Transverse colon (tissue), 4 donors: ENCODE results near the gene MYH7. TPM values are rescaled to one million over a fixed set of nuclear protein-coding genes. Genes with fewer than 3 reads are reported as not detected.

Experiments
- DNase-seq: peaks from one replicate; pipeline ENCODE4 v3.0.0-alpha.2; 2019
- H3K27ac ChIP-seq, 4 donors: fragments of 200-600 bp; sonication (generic); 2 replicates each; pipeline ENCODE4 v1.5.1; 2016 to 2018; ENCODE audit warnings: inconsistent platforms in 4 of 4
- H3K27me3 ChIP-seq: fragments of 200-600 bp; sonication (generic); 2 replicates; pipeline ENCODE4 v1.5.1; 2017; ENCODE audit warnings: inconsistent platforms
- H3K36me3 ChIP-seq, 4 donors: fragments of 200-600 bp; sonication (generic); 2 replicates each; pipeline ENCODE4 v1.5.1; 2017 to 2019; ENCODE audit warnings: inconsistent platforms in 4 of 4
- H3K4me1 ChIP-seq, 4 donors: fragments of 200-600 bp; sonication (generic); 2 replicates each; pipeline ENCODE4 v1.5.1; 2017 to 2020; ENCODE audit warnings: inconsistent platforms in 4 of 4
- H3K4me3 ChIP-seq, 4 donors: fragments of 200-600 bp; sonication (generic); 1 replicate in 1 of 4; 2 replicates in 3 of 4; pipeline versions ENCODE4 v1.5.1 to v1.6.1; 2017 to 2019; ENCODE audit warnings: inconsistent platforms in 4 of 4
- H3K9me3 ChIP-seq, 2 donors: fragments of 200-600 bp; sonication (generic); 2 replicates each; pipeline ENCODE4 v1.5.1; 2017 to 2019; ENCODE audit warnings: inconsistent platforms in 2 of 2
- EP300 ChIP-seq: sonication (generic); formaldehyde crosslinking; IDR thresholded peaks from one replicate; pipeline ENCODE4 v1.6.1; 2017; ENCODE audit warnings: antibody characterized with exemption, low read depth
- POLR2A ChIP-seq: fragments of 450-650 bp; IDR thresholded peaks from one replicate; pipeline ENCODE4 v1.6.1; 2016; ENCODE audit warnings: antibody characterized with exemption, mild to moderate bottlenecking, moderate library complexity
- POLR2AphosphoS5 ChIP-seq, 3 donors: sonication (generic); formaldehyde crosslinking; IDR thresholded peaks; one replicate each; pipeline ENCODE4 v1.6.1; 2016; ENCODE audit warnings: antibody characterized with exemption in 3 of 3
- WGBS, 2 donors: methylation state at CpG; one replicate each; pipeline ENCODE4 v1.1.5; 2018; ENCODE audit warnings: low coverage in 1 of 2; 5-methylcytosine and 5-hydroxymethylcytosine counted together
- in situ Hi-C, 4 donors: fragments of 200-750 bp; cut with MboI; loops; one replicate each; pipeline versions ENCODE4 v1.15.0 to v1.15.1; 2017; ENCODE audit warnings: low sequenced_read_pairs in 3 of 4, low pct_ligation_motif_present in 1 of 4, low pct_unique_long_range_greater_than_20kb in 1 of 4
- intact Hi-C: fragments of 100-400 bp; cut with DNase I; formaldehyde crosslinking; loops from one replicate; pipeline ENCODE4 v1.15.1; 2023; ENCODE audit warnings: low total_unique reads
- total RNA-seq, 4 donors: library from RNA; depleted of rRNA; stranded (reverse); fragments of >200 nt; gene quantifications; one replicate each; pipeline ENCODE4 v1.1.0, GENCODE V29; 2016
- TF ChIP-seq, protein P1 (sequence below), 5 experiments: fragments of 200-600 bp in 3 of 5; fragments of 450-650 bp in 2 of 5; sonication (generic) in 3 of 5; IDR thresholded peaks; 1 replicate in 2 of 5; 2 replicates in 3 of 5; pipeline ENCODE4 v1.5.1; 2016 to 2017; ENCODE audit warnings: antibody characterized with exemption in 5 of 5, inconsistent platforms in 3 of 5, mild to moderate bottlenecking in 2 of 5, moderate library complexity in 1 of 5

Gene MYH7
- total RNA-seq, 4 donors from 2014 or later, result 0.64 to 2.9 TPM; not detected in 2

DNA sequence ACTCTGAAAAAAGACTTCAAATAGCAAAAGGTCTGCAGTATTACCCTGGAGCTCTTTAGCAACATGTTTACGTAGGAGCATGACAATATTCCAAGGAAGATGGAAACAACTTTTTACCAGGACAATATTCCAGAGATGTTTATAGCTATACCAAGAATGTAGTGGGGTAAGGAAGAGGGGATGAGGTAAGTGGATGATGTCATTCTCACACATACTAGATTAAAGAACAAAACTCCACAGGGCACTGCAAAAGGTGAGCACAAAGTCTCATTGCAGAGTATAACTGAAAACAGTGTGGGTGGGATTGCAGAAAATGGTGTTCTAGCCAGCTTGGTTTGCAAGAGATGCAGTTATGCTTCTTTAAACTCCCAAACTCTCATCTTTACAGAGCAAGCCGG is 50.2 kb downstream of the MYH7 start:
- in situ Hi-C loops, result loop anchor here in 1 of 4 donors (25.0 kb wide), 1 partner anchor 123 kb away; no protein-coding TSS in a partner anchor
- Histone ChIP-seq H3K27me3 (no peaks in the 10 kb centered on the region), H3K27ac (no peak overlapping the region), H3K4me1 (peaks cover 0 to 4% (median 0%) of the 10 kb centered on the region in 4 donors), H3K4me3 (no peak overlapping the region), H3K36me3 (no peaks in the 10 kb centered on the region), H3K9me3 (no peaks in the 10 kb centered on the region)
- no peak for DNase-seq
- intact Hi-C loops, result no loop called here
- TF ChIP-seq POLR2A (no peak), POLR2AphosphoS5 (IDR thresholded peaks at IDR 0.05) (no peak), EP300 (no peak)
- TF ChIP-seq, protein P1, sequence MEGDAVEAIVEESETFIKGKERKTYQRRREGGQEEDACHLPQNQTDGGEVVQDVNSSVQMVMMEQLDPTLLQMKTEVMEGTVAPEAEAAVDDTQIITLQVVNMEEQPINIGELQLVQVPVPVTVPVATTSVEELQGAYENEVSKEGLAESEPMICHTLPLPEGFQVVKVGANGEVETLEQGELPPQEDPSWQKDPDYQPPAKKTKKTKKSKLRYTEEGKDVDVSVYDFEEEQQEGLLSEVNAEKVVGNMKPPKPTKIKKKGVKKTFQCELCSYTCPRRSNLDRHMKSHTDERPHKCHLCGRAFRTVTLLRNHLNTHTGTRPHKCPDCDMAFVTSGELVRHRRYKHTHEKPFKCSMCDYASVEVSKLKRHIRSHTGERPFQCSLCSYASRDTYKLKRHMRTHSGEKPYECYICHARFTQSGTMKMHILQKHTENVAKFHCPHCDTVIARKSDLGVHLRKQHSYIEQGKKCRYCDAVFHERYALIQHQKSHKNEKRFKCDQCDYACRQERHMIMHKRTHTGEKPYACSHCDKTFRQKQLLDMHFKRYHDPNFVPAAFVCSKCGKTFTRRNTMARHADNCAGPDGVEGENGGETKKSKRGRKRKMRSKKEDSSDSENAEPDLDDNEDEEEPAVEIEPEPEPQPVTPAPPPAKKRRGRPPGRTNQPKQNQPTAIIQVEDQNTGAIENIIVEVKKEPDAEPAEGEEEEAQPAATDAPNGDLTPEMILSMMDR (IDR thresholded peaks at IDR 0.05), result no peak
- WGBS, 2 donors, result 67 to 84% methylated on average over 2 of the region's 2 CpGs

DNA sequence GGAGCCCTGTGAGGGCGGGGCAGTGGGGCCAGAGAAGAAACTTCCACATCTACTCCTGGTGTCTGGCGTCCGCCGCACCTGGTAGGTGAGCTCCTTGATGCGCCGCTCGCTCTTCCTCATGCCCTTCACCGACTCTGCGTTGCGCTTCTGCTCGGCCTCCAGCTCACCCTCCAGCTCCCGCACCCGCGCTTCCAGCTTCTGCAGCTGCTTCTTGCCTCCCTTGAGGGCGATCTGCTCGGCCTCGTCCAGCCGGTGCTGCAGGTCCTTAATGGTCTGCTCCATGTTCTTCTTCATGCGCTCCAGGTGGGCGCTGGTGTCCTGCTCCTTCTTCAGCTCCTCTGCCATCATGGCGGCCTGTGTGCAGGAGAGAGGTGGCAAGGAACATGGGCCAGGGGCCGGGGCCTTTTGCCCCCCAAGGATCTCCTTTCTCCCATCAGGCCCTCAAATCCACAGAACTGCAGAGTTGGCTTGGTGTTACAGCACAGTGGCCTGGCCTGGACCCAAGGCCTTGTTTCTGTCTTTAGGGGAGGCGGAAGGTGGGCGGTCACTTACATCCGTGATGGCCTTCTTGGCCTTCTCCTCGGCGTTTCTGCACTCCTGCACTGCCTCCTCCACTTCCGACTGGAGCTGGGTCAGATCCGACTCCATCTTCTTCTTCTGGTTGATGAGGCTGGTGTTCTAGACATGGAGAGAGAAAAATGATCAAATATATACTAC is 50.9 kb downstream of the MYH7 start:
- no peak for TF ChIP-seq POLR2AphosphoS5 (IDR thresholded peaks at IDR 0.05)
- TF ChIP-seq EP300, result no peak
- TF ChIP-seq, protein P1 (IDR thresholded peaks at IDR 0.05), result no peak
- no peak for TF ChIP-seq POLR2A
- WGBS, 2 donors, result 86 to 88% methylated on average over 16 to 28 of the region's 29 CpGs
- Histone ChIP-seq H3K4me3 (no peak overlapping the region), H3K36me3 (no peaks in the 10 kb centered on the region), H3K27ac (no peak overlapping the region), H3K4me1 (peaks cover 0 to 6% (median 0%) of the 10 kb centered on the region in 4 donors), H3K9me3 (no peaks in the 10 kb centered on the region), H3K27me3 (no peaks in the 10 kb centered on the region)
- intact Hi-C loops, result no loop called here
- DNase-seq, result no peak
- in situ Hi-C loops, result loop anchor here in 1 of 4 donors (25.0 kb wide), 1 partner anchor 122 kb away; no protein-coding TSS in a partner anchor

DNA sequence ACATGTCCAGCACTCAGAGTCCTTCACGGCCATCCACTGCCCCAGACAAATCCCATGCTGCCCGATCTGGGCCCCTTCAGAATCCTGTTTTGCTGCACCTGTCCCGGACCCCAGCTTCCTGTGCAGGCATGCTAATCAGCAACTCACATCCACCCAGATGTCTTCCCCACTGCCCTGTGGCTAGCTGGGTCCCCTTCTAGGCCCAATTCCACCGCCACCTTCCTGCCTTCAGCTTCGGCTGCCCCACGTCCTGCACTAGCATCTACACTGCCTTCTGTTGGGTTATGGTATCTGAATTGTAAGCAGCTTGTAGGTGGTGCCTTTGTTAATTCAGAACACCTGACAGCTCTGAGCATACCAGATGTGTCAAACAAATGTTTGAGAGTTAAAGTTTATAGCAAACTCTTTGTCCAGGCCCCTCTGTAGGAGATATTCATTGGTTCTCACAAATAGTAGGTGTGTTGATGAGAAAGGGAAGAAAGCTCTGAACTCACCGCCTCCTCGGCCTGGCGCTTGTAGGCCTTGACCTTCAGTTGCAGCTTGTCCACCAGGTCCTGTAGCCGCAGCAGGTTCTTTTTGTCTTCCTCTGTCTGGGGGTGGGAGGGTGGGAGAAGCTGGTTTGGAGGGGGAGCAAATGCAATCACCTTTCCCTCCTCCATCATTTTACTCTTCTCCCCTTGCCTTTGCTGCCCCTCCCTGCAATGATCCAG is 52.6 kb downstream of the MYH7 start:
- H3K36me3 ChIP-seq, result no peaks in the 10 kb centered on the region
- no peak overlapping the region for H3K27ac ChIP-seq
- no peaks in the 10 kb centered on the region for H3K27me3 ChIP-seq
- no peak overlapping the region for H3K4me3 ChIP-seq
- H3K9me3 ChIP-seq, result no peaks in the 10 kb centered on the region
- WGBS, 2 donors, result 54 to 78% methylated on average over 4 to 10 of the region's 10 CpGs
- peaks cover 0 to 6% (median 0%) of the 10 kb centered on the region in 4 donors for H3K4me1 ChIP-seq
- in situ Hi-C loops (loop anchor here in 1 of 4 donors (25.0 kb wide), 1 partner anchor 121 kb away; no protein-coding TSS in a partner anchor), intact Hi-C loops (no loop called here)
- no peak for DNase-seq
- no peak for TF ChIP-seq POLR2AphosphoS5 (IDR thresholded peaks at IDR 0.05)
- no peak for TF ChIP-seq POLR2A
- TF ChIP-seq EP300, result no peak
- TF ChIP-seq, protein P1 (IDR thresholded peaks at IDR 0.05), result no peak

DNA sequence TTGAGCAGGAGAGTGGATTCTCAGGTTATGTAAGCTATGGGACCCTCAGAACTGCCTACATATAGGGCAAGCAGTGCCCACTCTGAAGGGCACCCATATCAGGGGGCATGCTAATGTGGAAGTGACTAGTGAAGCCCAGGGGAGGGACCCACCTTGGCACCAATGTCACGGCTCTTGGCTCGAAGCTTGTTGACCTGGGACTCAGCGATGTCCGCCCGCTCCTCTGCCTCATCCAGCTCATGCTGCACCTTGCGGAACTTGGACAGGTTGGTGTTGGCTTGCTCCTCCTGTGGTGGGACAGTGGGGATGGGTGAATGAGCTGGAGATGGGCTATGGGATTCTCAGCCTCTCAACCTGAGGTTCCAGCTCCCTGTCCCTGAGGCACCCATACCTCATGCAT is 53.2 kb downstream of the MYH7 start:
- in situ Hi-C loops (loop anchor here in 1 of 4 donors (25.0 kb wide), 1 partner anchor 120 kb away; no protein-coding TSS in a partner anchor), intact Hi-C loops (no loop called here)
- Histone ChIP-seq H3K4me1 (peaks cover 0 to 6% (median 0%) of the 10 kb centered on the region in 4 donors), H3K36me3 (no peaks in the 10 kb centered on the region), H3K9me3 (no peaks in the 10 kb centered on the region), H3K27me3 (no peaks in the 10 kb centered on the region), H3K27ac (no peak overlapping the region), H3K4me3 (no peak overlapping the region)
- no peak for DNase-seq
- WGBS, 2 donors, result 88% methylated on average over 6 of the region's 6 CpGs; no CpG with 5 or more reads in 1 of the 2 donors
- TF ChIP-seq POLR2A (no peak), POLR2AphosphoS5 (IDR thresholded peaks at IDR 0.05) (no peak), EP300 (no peak)
- TF ChIP-seq, protein P1 (IDR thresholded peaks at IDR 0.05), result no peak
